GM18873 (cell line): Measurements from ENCODE around the gene VEPH1.
A peak's percentile ranks its signal among the peaks of the same experiment; 100 is the strongest.

Experiments used
- ATAC-seq: cut with Tn5 transposase; IDR thresholded peaks from one replicate; pipeline ENCODE4 v1.9.1; 2021; ENCODE audit warnings: mild to moderate bottlenecking, moderate library complexity, moderate number of reproducible peaks; ENCODE audit not compliant: unreplicated experiment, low FRiP score

The VEPH1 gene

DNA sequence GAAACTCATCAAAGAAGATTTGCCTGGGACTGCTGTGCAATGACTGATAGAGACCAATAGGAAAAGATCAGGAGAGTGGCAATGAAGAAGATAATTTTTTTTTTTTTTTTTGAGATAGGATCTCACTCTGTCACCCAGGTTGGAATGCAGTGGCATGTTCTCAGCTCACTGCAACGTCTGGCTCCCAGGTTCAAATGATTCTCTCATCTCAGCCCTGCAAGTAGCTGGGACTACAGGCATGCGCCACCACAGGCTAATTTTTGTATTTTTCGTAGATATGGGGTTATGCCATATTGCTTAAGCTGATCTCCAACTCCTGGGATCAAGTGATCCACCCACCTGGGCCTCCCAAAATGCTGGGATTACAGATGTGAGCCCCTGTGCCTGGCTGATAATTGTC lies 226.4 kb downstream of the VEPH1 start:
- ATAC-seq: no peak

DNA sequence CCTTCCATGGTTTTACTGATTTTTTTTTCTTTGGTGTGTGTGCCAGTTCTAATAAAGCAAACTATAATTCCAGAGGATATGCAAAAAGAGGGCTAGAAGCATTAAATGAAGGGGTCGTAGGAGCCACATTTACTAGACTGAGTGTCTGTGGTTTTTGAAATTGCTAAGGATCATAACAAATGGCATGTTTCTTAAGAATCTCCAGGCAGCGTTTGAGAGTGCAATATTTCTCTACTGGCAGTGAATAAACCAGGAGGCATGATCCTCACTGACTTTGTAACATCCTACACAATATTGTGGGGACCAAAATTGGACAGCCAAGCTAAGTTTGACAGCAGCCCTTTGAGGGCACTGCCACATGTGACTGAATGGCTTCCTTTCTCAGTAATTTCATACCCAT lies 227.4 kb downstream of the VEPH1 start:
- ATAC-seq: no peak

DNA sequence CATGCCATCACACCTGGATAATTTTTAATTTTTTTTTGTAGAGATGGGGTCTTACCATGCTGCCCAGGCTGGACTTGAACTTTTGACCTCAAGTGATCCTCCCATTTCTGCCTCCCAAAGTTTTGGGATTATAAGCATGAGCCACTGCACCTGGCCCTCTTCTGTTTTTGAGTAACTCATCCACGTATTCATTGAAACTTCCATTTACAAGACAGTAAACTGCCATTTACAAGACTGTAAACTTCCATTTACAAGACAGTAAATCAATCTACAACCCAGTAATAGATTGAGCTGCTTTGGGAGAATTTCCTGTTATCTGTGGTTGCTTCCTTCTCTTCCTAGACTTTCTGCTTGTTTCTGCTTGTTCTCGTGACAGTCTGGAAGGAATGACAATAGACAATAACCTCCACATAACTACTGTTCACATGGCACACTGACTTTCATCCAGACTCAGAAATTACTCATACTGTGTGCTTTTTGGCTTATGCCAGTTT lies 228.5 kb downstream of the VEPH1 start:
- ATAC-seq: no peak

DNA sequence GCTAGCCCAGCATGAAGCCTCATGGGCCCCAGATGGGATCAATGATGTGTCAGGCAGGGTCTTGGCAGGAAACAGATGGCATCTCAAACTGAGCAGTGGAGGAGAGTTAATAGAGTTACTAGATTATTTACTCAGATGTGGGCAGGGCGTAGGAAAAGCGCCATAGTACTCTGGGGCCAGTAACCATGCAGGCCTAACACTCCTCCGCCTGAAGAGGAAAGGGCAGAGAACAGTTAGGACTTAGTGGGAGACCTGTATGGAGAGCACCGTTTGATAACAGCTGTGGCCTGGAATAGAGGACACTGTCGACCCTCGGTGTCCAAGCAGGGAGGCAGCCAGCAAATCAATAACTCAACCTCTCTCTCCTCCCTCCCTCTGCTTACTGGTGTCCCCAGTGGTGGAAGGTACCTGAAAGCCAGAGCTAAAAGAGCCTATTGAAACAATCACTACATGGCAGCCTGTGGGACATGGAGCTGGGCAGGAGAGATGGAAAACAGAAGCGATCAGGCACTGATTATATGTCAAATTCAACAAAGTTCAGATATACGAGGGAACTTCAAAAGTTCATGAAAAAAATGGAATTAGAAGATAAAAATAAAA lies 231.8 kb downstream of the VEPH1 start:
- ATAC-seq: no peak

- ATAC-seq: no peak
Observed at GRCh38 chr3:157268026-157268425, 235.2 kb downstream of the VEPH1 start.

DNA sequence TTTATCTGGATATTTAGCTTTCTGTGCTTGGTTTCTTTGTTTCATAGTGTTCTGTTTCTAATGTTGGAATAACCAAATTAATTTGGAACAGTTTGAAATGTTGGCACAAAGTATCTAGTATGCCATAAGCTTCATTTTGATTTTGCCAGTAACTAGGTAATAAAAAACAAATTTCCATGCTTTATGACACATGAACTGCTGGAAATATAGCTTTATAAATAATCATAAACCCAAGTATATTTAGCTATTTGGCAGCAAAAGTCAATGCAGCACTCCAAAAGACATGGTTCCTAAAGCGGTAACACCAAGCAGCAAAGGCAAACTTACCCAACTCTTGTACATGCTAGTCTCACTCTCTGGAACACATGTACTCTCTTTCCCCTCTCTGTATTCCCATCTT lies 237.3 kb downstream of the VEPH1 start:
- ATAC-seq: no peak

GRCh38 chr3:157263027-157263426 lies 240.2 kb downstream of the VEPH1 start:
- ATAC-seq: no peak

DNA sequence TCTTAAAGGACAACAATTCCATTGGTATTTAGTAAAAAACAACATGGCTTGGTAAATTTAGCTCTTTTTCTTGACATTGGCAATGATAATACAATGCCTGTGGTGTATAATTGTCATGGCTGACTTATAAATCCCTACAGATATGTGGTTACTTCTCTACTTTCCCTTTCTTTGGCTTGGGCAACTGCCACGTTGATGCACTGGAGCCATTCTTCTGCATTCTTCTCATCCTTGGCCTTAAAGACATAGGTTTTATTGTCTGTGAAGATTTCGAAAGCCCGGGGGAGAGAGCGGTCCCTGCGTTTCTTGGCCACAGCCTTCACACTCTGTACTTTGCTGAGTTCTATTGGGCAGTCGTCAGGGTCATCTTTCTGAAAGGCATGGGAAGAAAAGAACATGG lies 242.2 kb downstream of the VEPH1 start:
- no peak for ATAC-seq

DNA sequence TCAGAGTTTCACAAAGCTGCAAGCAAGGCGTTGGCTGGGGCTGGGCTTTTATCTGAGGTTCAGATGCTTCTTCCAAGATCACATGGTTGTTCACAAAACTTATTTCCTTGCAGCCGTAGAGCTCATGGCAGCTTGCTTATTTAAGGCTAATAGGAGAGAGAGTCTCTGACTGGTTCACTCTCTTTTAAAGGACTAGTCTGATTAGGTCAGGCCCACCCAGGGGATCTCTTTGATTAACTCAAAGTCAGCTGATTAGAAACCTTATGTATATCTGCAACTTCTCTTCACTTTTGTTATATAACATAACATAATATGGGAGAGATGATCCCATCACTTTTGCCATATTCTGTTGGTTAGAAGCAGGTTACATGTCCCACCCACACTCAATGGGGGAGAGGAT lies 243.4 kb downstream of the VEPH1 start:
- no peak for ATAC-seq

GRCh38 chr3:157257101-157257500 lies 246.1 kb downstream of the VEPH1 start:
- no peak for ATAC-seq

DNA sequence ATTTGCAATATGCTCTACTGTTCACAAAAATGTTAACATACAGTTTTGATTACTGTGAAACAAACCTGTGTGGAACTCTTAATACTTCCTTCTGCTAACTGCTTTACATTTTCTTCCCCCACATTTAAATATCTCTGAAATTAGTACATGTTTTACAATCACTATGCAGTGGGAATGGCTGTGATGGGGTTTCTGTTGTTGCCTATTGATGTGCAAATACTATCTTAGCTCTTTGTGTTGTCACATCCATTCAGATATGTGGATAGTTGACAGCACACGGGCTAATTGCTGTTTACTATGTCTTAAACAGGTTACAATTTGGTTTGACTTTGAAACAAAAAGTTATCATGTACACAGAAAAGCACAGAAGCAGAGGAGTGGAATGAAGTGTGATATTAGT lies 247.4 kb downstream of the VEPH1 start:
- no peak for ATAC-seq

- no peak for ATAC-seq
Observed at GRCh38 chr3:157251685-157252084, 251.5 kb downstream of the VEPH1 start.

GRCh38 chr3:157249606-157250005 lies 253.6 kb downstream of the VEPH1 start:
- ATAC-seq: no peak

DNA sequence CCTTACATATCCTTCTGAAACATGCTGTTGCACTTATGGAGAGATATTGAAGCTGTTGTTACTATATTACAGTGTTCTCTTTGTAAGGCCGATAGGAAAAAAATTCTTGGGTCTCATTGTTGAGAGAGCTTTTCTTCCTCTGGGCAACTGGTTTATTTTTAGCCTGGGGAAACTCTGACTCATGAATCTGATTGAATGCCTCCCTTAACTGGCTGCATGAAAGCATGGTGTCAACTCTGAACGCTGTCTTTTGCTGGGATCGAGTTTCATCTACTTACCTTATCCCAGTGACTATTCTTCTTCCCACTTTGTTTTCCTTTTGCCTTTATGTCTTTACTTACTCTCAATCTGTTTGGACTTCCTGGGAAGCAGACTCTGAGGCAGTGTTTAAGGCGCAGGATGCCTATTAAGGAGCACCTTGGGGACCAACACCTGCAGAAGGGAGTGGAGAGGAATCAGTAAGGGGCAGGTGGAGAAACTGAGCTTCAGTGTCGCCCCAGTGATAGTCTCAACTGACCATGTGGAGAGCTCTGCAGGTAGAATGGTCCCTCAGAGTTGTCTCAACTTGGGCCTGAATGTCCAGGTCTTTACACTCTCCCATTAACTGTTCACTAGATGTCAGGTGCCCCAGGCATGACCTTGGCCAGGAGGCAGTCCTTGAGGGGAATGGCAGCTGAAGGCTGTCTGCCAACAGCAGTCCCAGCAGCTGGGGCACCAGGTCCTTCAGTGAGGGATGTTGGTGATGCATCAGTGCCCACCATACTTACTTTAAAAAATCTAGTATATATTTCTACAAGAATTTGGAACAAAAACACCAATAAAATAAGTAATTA lies 254.4 kb downstream of the VEPH1 start:
- ATAC-seq: no peak

- ATAC-seq: no peak
Observed at GRCh38 chr3:157247391-157247790, 255.8 kb downstream of the VEPH1 start.

DNA sequence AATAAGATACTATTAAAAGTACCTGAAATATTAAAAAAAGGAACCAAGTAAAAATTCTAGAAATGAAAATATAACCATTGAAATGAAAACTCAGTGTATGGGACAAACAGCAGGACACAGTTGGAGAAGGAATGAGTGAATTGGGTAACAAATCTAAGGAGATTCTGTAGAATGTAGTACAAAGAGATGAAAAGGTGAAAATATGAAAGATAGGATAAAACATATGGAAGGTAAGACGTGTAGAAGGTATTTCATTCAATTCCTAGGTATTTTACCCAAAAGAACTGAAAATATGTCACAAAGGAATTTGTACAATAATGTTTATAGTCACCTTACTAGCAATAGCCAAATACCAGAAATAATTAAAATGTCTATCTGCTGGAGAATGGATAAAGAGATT lies 260.4 kb downstream of the VEPH1 start:
- ATAC-seq: no peak

DNA sequence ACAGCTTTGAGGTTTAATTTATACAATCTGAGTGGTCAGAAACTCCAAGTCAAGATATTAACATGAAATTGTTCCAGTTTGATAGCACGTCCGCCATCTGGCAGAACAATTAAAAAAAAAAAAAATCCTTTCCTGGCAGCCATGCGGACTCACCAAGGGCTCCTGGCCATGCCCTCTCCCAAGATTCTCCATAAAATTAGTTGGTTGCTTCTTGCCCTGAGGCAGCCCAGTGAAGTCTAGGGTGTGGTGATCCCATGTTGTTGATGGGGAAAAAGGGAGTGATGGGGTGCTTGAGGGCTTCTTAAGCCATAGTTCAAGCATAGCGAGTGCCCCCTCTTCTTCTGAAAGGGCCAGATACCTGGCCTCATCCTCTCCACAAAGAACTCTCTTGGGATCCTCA lies 261.6 kb downstream of the VEPH1 start:
- ATAC-seq: no peak

GRCh38 chr3:157240408-157240807 lies 262.8 kb downstream of the VEPH1 start:
- no peak for ATAC-seq

DNA sequence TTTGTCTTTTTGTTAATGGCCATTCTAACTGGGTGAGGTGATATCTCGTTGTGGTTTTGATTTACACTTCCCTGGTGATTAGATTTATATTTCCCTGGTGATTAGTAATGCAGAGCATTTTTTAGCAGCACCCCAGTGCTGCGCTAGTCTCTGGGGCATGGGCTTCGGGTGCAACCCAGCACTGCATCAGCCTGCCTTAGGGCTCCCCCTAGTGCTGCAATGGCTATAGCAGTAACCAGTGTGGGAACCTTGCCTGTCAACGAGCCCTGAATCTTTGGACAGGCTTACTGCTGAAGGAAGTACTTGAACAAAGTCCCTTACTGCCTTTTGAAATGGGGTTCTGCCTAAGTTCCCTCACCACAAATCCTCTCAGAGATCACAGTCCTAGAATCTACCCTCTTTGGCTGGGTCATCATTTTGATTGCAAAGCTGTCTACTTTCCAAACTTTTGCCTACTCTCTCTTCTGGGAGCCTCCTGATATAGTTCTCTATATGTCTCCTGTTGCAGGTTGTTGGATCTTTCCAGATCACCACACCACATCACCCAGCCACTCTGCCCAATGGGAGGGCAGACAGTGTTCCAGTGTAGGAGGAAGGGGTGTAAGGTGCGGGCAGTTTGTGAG lies 264.0 kb downstream of the VEPH1 start:
- ATAC-seq: peak; percentile 96

DNA sequence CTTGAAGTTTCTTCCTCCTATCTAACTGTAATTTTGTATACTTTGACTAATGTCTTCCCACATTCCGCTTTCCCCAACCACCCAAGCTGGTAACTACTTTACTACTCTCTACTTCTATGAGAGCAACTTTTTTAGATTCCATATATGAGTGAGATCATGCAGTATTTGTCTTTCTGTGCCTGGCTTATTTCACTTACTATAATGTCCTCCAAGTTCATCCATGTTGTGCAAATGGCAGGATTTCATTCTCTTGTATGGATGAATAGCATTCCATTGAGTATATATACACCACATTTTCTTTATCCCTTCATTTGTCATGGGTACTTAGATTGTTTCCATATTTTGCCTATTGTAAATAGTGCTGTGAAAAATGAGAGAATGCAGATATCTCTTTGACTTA lies 264.8 kb downstream of the VEPH1 start:
- ATAC-seq: no peak

DNA sequence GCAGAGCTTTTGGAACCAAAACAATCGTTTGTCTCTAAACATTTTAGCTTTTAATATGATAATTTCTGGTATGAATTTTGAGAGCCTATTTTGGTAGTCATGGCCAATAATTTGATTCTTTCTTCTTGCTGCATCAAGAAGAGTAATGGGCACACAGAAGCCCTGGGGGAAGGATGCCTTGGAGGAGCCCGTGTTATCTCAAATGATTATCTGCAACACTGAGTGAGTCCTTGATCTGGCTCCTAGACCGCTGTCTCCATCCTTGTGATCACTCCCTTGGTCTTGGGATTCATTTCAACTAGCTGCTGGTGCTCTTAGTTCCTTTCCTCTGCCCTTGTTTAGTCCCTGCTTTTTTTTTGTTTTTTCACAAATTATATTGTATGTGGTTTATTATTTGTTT lies 265.3 kb downstream of the VEPH1 start:
- no peak for ATAC-seq

- ATAC-seq: no peak
Observed at GRCh38 chr3:157235291-157235690, 267.9 kb downstream of the VEPH1 start.
